Measurements from ENCODE around the gene KCNK4.

KCNK4 gene

GRCh38 chr11:64285885-64286800 lies 5.0 kb upstream of the KCNK4 start:
- FAIRE-seq (no peak), DNase-seq (ENCODE audit: insufficient read length, low spot score) (no peak)
- no peak for TF ChIP-seq POLR2A (IDR thresholded peaks at IDR 0.05; ENCODE audit: low read depth, low read length)

- no peak for FAIRE-seq
- TF ChIP-seq POLR2A (IDR thresholded peaks at IDR 0.05; ENCODE audit: low read depth, low read length), result no peak
- no peak for DNase-seq (ENCODE audit: insufficient read length, low spot score)
Observed at GRCh38 chr11:64286801-64287159, 4.3 kb upstream of the KCNK4 start.

- no peak for TF ChIP-seq POLR2A (IDR thresholded peaks at IDR 0.05; ENCODE audit: low read depth, low read length)
- DNase-seq (ENCODE audit: insufficient read length, low spot score) (no peak), FAIRE-seq (no peak)
Observed at GRCh38 chr11:64287676-64288352, 3.3 kb upstream of the KCNK4 start.

GRCh38 chr11:64288353-64288750 lies 2.8 kb upstream of the KCNK4 start:
- TF ChIP-seq POLR2A (IDR thresholded peaks at IDR 0.05; ENCODE audit: low read depth, low read length), result no peak
- DNase-seq (ENCODE audit: insufficient read length, low spot score), result no peak
- FAIRE-seq, result no peak

GRCh38 chr11:64289002-64289564 lies 2.0 kb upstream of the KCNK4 start:
- FAIRE-seq (no peak), DNase-seq (ENCODE audit: insufficient read length, low spot score) (no peak)
- TF ChIP-seq POLR2A (IDR thresholded peaks at IDR 0.05; ENCODE audit: low read depth, low read length), result no peak

GRCh38 chr11:64290352-64291261 lies 495 bp upstream of the KCNK4 start:
- FAIRE-seq (no peak), DNase-seq (ENCODE audit: insufficient read length, low spot score) (no peak)
- TF ChIP-seq POLR2A (IDR thresholded peaks at IDR 0.05; ENCODE audit: low read depth, low read length), result no peak

GRCh38 chr11:64291752-64292459 lies 804 bp downstream of the KCNK4 start:
- no peak for DNase-seq (ENCODE audit: insufficient read length, low spot score)
- no peak for TF ChIP-seq POLR2A (IDR thresholded peaks at IDR 0.05; ENCODE audit: low read depth, low read length)
- no peak for FAIRE-seq

GRCh38 chr11:64292460-64293254 lies 1.6 kb downstream of the KCNK4 start:
- DNase-seq (ENCODE audit: insufficient read length, low spot score), result no peak
- FAIRE-seq, result no peak
- TF ChIP-seq POLR2A (IDR thresholded peaks at IDR 0.05; ENCODE audit: low read depth, low read length), result no peak

- DNase-seq (ENCODE audit: insufficient read length, low spot score) (no peak), FAIRE-seq (no peak)
- TF ChIP-seq POLR2A (IDR thresholded peaks at IDR 0.05; ENCODE audit: low read depth, low read length), result no peak
Observed at GRCh38 chr11:64294774-64295173, 3.7 kb downstream of the KCNK4 start.

GRCh38 chr11:64295760-64296159 lies 4.7 kb downstream of the KCNK4 start:
- FAIRE-seq, result no peak
- TF ChIP-seq POLR2A (IDR thresholded peaks at IDR 0.05; ENCODE audit: low read depth, low read length), result no peak
- DNase-seq (ENCODE audit: insufficient read length, low spot score), result no peak

GRCh38 chr11:64296236-64296635 lies 5.1 kb downstream of the KCNK4 start:
- no peak for TF ChIP-seq POLR2A (IDR thresholded peaks at IDR 0.05; ENCODE audit: low read depth, low read length)
- DNase-seq (ENCODE audit: insufficient read length, low spot score) (no peak), FAIRE-seq (no peak)

Data from H54 (cell line).